ENCODE data around the gene EEF1AKMT1. TPM values are rescaled to one million over a fixed set of nuclear protein-coding genes. Genes with fewer than 3 reads are reported as not detected.
"Not testable (repeated sequence)": the region's sequence is repeated elsewhere in the genome, so short reads cannot be mapped to it uniquely, and the experiment has no call there.

Gene EEF1AKMT1
- total RNA-seq, 1 experiment from 2014 or later = 14.9 TPM

GRCh38 chr13:20782116-20782708 lies 8.5 kb upstream of the EEF1AKMT1 start:
- DNase-seq (ENCODE audit: low read depth) = no peak
- in situ Hi-C loops (cut with HindIII; ENCODE audit: low pct_unique_long_range_greater_than_20kb, low sequenced_read_pairs) = no loop called here

GRCh38 chr13:20780317-20780716 lies 6.6 kb upstream of the EEF1AKMT1 start:
- in situ Hi-C loops (cut with HindIII; ENCODE audit: low pct_unique_long_range_greater_than_20kb, low sequenced_read_pairs) = no loop called here

GRCh38 chr13:20779405-20779804 lies 5.6 kb upstream of the EEF1AKMT1 start:
- no peak for DNase-seq (ENCODE audit: low read depth)
- in situ Hi-C loops (cut with HindIII; ENCODE audit: low pct_unique_long_range_greater_than_20kb, low sequenced_read_pairs) = no loop called here

More at GRCh38 chr13:20780317-20780716, 6.6 kb upstream of the EEF1AKMT1 start:
- DNase-seq (ENCODE audit: low read depth) = no peak

- in situ Hi-C loops (cut with HindIII; ENCODE audit: low pct_unique_long_range_greater_than_20kb, low sequenced_read_pairs) = no loop called here
- DNase-seq (ENCODE audit: low read depth) = no peak
Observed at GRCh38 chr13:20778311-20778710, 4.5 kb upstream of the EEF1AKMT1 start.

GRCh38 chr13:20776751-20777150 lies 3.0 kb upstream of the EEF1AKMT1 start:
- in situ Hi-C loops (cut with HindIII; ENCODE audit: low pct_unique_long_range_greater_than_20kb, low sequenced_read_pairs) = no loop called here
- no peak for DNase-seq (ENCODE audit: low read depth)

GRCh38 chr13:20775961-20776360 lies 2.2 kb upstream of the EEF1AKMT1 start:
- no peak for DNase-seq (ENCODE audit: low read depth)
- in situ Hi-C loops (cut with HindIII; ENCODE audit: low pct_unique_long_range_greater_than_20kb, low sequenced_read_pairs) = no loop called here

- in situ Hi-C loops (cut with HindIII; ENCODE audit: low pct_unique_long_range_greater_than_20kb, low sequenced_read_pairs) = no loop called here
- DNase-seq (ENCODE audit: low read depth) = no peak
Observed at GRCh38 chr13:20774746-20775145, 985 bp upstream of the EEF1AKMT1 start.

GRCh38 chr13:20772401-20773131 lies 1.2 kb downstream of the EEF1AKMT1 start:
- DNase-seq (ENCODE audit: low read depth) = peak; percentile 2
- in situ Hi-C loops (cut with HindIII; ENCODE audit: low pct_unique_long_range_greater_than_20kb, low sequenced_read_pairs) = no loop called here

- in situ Hi-C loops (cut with HindIII; ENCODE audit: low pct_unique_long_range_greater_than_20kb, low sequenced_read_pairs) = no loop called here
- no peak for DNase-seq (ENCODE audit: low read depth)
Observed at GRCh38 chr13:20769834-20770233, 3.9 kb downstream of the EEF1AKMT1 start.

GRCh38 chr13:20769091-20769490 lies 4.7 kb downstream of the EEF1AKMT1 start:
- DNase-seq (ENCODE audit: low read depth) = no peak
- in situ Hi-C loops (cut with HindIII; ENCODE audit: low pct_unique_long_range_greater_than_20kb, low sequenced_read_pairs) = no loop called here

- in situ Hi-C loops (cut with HindIII; ENCODE audit: low pct_unique_long_range_greater_than_20kb, low sequenced_read_pairs) = no loop called here
- DNase-seq (ENCODE audit: low read depth) = no peak
Observed at GRCh38 chr13:20767309-20767943, 6.3 kb downstream of the EEF1AKMT1 start.

- DNase-seq (ENCODE audit: low read depth) = no peak
- in situ Hi-C loops (cut with HindIII; ENCODE audit: low pct_unique_long_range_greater_than_20kb, low sequenced_read_pairs) = no loop called here
Observed at GRCh38 chr13:20760872-20761271, 12.9 kb downstream of the EEF1AKMT1 start.

GRCh38 chr13:20754009-20754408 lies 19.8 kb downstream of the EEF1AKMT1 start:
- DNase-seq (ENCODE audit: low read depth) = no peak
- in situ Hi-C loops (cut with HindIII; ENCODE audit: low pct_unique_long_range_greater_than_20kb, low sequenced_read_pairs) = no loop called here

- in situ Hi-C loops (cut with HindIII; ENCODE audit: low pct_unique_long_range_greater_than_20kb, low sequenced_read_pairs) = no loop called here
- no peak for DNase-seq (ENCODE audit: low read depth)
Observed at GRCh38 chr13:20749377-20749776, 24.4 kb downstream of the EEF1AKMT1 start.

- in situ Hi-C loops (cut with HindIII; ENCODE audit: low pct_unique_long_range_greater_than_20kb, low sequenced_read_pairs); DNase-seq (ENCODE audit: low read depth): not testable (repeated sequence)
Observed at GRCh38 chr13:20743830-20744404, 29.8 kb downstream of the EEF1AKMT1 start.

- DNase-seq (ENCODE audit: low read depth) = no peak
- in situ Hi-C loops (cut with HindIII; ENCODE audit: low pct_unique_long_range_greater_than_20kb, low sequenced_read_pairs) = no loop called here
Observed at GRCh38 chr13:20740021-20740420, 33.7 kb downstream of the EEF1AKMT1 start.

GRCh38 chr13:20738616-20739015 lies 35.1 kb downstream of the EEF1AKMT1 start:
- in situ Hi-C loops (cut with HindIII; ENCODE audit: low pct_unique_long_range_greater_than_20kb, low sequenced_read_pairs) = no loop called here

GRCh38 chr13:20729633-20730585 lies 43.9 kb downstream of the EEF1AKMT1 start:
- in situ Hi-C loops (cut with HindIII; ENCODE audit: low pct_unique_long_range_greater_than_20kb, low sequenced_read_pairs) = no loop called here

More at GRCh38 chr13:20738616-20739015, 35.1 kb downstream of the EEF1AKMT1 start:
- no peak for DNase-seq (ENCODE audit: low read depth)

More at GRCh38 chr13:20729633-20730585, 43.9 kb downstream of the EEF1AKMT1 start:
- no peak for DNase-seq (ENCODE audit: low read depth)
